Anterior cingulate cortex (tissue), 58 donors: ENCODE data around the gene FAH.
A peak's percentile ranks its signal among the peaks of the same experiment; 100 is the strongest.
"Not testable (repeated sequence)": the region's sequence is repeated elsewhere in the genome, so short reads cannot be mapped to it uniquely, and the experiment has no call there.

ENCODE experiments used
- DNase-seq, 58 donors: peaks; one replicate each; lab custom pipeline; 2025; lab: John Stamatoyannopoulos, UW

The FAH gene

DNA sequence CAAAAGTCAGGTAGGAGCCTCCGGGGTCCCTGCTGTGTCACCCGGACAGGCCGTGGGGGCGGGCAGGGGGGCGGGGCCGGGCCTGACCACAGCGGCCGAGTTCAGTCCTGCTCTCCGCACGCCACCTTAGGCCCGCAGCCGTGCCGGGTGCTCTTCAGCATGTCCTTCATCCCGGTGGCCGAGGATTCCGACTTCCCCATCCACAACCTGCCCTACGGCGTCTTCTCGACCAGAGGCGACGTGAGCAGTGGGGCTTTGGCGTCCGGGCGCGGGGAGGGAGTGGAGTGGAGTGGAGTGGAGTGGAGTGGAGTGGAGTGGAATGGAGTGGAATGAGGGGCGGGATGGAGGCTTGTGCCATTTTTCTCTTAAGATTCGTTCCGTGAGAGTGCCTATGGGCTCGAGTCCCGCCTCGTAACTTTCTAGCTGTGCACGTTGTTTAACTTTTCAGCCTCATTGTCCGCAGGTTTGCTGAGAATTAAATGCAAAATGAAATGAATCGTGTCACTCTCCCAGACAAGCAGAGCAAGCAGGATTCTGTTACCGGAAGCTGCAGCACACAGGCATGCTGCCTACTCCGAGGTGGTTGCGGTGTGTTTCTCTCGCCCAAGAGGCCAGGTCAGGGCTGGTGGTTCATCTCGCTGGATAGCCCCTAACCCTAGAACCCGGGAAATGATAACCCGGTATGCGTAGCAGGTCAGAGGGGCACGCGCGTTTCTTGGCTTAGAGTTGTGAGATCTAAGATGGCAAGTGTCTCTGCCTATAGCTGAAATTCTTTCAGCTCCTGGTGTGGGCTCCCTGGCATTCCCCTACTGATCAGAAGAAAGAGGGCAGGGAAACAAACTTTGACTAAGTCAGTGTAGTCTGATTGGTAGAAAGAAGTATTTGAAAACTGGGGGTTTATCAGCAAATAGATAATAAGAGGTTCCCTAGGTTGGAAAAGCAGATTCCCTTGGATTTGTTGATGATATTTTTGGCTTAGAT lies at the start of gene FAH:
Gene FAH, plus strand, starts transcription at position 104 of the 981 bp plus-strand sequence. Its CDS starts 56 bp downstream, at position 160.
- peak in 12 of 58 donors; percentile 42 to 74 (median 61) for DNase-seq

GRCh38 chr15:80105193-80105592 lies 47.6 kb upstream of the FAH start:
- no peak for DNase-seq

- no peak for DNase-seq
Measured at GRCh38 chr15:80105595-80105994, 47.2 kb upstream of the FAH start.

DNA sequence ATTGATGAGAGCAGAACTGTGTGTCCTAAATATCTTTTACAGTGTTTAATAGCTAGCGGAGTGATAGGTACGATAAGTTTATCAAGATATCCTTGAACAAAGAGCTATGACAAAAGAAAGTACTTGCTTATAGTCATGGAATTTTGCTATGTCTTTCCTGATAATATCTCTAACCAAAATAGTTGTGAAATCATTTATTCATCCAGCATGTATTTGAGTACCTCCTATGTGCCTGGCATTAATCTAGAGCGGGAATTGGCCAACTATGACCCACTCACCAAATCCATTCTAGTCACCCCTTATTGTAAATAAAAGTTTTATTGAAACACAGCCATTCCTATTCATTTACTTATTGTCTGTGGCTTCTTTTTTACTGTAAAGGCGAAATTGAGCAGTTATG lies 46.7 kb upstream of the FAH start:
- DNase-seq: no peak

- no peak for DNase-seq
Measured at GRCh38 chr15:80107204-80107603, 45.6 kb upstream of the FAH start.

- peak in 1 of 58 donors; percentile 3 for DNase-seq
Measured at GRCh38 chr15:80107774-80108173, 45.0 kb upstream of the FAH start.

GRCh38 chr15:80109388-80109787 lies 43.4 kb upstream of the FAH start:
- DNase-seq: no peak

DNA sequence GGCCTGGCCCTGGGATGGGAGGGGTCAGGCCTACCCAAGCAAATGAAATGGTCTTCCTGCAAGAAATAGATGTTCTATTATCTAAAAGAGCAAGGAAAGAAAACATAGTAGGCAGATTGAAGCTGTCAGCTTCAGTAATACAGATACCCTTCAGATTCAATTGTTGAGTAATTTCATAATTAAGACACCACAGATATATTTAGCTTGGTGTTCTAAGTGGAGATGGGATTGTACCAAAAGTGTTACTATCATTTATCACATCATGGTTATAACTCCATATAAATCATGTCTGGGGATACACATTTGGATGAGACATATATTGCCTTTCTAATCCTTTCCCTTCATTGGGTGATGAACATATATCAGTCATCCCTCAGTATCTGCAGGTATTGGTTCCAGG lies 41.9 kb upstream of the FAH start:
- DNase-seq: no peak

GRCh38 chr15:80114114-80114513 lies 38.7 kb upstream of the FAH start:
- DNase-seq: no peak

- DNase-seq: no peak
Measured at GRCh38 chr15:80115021-80115420, 37.8 kb upstream of the FAH start.

DNA sequence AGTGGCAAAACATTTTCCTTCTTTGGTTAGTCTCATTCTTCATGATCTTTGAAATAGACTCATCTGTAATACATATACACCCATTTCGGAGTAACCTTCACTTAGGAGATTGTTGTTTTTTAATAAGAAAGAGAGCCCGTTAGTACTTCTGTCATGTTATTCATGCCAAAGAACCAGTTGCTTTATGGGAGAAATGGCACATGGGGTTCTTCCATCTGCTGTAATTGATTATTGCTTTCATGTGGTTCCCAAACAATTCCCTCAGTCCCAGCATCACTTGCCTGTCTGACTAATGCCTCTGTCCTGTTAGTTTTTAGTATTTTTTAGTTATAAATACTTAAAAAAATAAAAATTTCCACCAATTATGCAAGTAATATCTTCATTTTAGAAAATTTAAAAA lies 33.8 kb upstream of the FAH start:
- DNase-seq: no peak

GRCh38 chr15:80120636-80121035 lies 32.2 kb upstream of the FAH start:
- DNase-seq: no peak

GRCh38 chr15:80121546-80121945 lies 31.3 kb upstream of the FAH start:
- DNase-seq: no peak

- no peak for DNase-seq
Measured at GRCh38 chr15:80123034-80123433, 29.8 kb upstream of the FAH start.

DNA sequence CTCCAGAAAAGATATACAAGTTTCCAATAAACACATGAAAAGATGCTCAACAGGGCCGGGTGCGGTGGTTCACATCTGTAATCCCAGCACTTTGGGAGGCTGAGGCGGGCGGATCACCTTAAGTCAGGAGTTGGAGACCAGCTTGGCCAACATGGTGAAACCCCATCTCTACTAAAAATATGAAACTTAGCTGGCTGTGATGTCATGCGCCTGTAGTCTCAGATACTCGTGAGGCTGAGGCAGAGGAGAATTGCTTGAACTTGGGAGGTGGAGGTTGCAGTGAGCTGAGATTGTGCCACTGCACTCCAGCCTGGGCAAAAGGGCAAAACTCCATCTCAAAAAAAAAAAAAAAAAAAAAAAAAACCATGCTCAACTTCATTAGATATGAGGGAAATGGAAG lies 25.5 kb upstream of the FAH start:
- DNase-seq: not testable (repeated sequence)

DNA sequence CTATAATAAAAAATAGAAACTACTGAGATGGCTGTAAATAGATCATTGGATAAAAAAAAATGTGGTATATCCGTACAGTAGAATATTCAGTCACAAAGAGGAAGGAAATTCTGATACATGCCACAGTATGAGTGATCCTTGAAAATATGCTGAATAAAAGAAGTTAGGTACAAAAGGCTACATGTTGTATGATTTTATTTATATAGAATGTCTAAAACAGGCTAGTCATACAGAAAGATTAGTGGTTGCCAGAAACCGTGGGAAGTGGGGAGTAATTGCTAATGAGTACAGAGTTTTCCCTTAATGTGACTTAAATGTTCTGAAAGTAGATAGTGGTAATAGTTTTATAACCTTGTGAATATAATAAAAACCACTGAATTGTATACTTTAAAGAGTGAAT lies 24.9 kb upstream of the FAH start:
- no peak for DNase-seq

DNA sequence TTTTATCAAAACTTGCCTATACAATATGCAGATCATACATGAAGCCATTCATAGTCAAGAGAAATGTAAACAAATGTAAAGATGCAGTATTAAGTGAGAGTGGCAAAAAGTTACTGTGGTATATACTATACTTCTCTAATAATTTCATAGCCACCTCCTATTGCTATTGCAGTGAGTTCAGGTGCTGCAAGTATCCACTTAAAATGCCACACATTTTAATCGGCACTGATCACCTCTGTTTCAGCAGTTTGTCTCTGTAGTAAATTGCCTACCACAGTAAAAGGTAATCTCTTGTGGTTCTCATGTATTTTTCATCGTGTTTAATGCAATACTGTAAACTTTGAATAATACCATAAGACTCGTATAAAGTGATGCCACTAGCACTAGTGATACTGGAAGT lies 20.4 kb upstream of the FAH start:
- no peak for DNase-seq

DNA sequence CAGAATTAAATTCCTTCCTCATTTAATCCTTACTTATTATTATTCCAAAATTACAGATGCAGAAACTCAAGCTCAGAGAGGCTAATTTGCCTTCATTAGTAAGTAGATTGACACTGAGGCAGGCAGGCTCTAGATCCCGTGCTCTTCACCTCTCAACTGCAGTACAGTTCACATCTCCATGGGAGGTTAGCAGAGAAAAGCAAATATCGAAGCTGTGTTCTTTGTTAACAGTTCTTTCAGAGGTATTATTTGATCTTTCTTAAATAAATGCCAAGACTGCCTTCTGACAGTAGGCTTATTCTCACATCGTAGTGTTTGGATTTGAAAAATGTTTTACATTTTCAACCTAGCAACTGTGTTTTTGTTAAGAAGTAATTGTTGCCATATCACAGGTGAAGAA lies 15.9 kb upstream of the FAH start:
- no peak for DNase-seq

DNA sequence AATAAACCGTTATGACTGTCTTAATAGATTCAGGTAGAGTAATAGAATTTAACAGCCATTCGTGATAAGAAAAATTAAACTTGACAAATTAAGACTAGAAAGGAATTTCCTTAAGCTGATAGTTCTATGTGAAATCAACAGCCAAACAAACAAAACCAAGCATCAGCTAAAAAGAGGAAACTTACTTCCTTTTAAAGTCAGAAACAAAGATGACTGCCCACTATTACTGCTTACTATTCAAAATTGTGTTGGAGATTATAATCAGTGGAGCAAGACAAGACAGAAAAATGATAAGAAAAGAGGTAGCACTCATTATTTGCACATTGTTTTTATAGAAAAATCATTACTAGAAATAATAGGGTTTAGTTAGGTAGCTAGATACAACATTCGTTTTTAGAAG lies 13.8 kb upstream of the FAH start:
- no peak for DNase-seq

- no peak for DNase-seq
Measured at GRCh38 chr15:80140909-80141308, 11.9 kb upstream of the FAH start.

DNA sequence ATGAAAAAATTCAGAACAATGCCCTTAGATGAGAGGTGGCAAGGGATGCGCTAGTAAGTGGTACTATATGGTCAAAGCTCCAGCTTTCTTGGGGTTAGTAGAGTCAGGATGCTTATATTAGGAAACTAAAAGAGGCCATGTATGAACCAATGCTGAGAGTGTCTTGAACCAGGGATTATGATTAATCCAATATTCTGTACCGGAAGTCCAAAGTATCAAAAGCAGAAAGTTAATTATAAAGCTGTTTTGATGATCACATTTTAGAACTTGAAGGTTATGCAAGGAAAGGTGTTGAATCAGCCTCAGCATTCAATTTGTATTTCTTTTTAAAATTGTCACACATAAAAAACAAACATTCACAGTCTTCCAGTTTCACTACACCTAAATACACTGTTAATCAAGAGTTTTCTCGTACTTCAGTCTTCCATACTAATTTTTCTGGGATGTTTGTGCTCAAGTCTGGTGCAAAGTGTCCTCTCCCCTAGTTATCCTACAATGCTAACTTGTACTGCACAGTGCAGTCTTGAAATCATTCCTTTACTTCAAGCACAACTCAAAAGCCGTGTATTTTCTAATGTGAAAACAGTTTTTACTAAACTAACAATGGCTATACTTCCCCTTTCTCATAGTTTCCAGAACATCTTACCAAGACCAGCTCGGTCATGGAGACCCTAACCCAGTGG lies 10.7 kb upstream of the FAH start:
- no peak for DNase-seq

- DNase-seq: no peak
Measured at GRCh38 chr15:80142646-80143045, 10.2 kb upstream of the FAH start.
